HEK293T (cell line): Measurements from ENCODE around the gene POU6F2.

Source experiments
- CTCF ChIA-PET: fragments of 350-600 bp; formaldehyde crosslinking; extraction: SDS; loops from one replicate; lab custom pipeline; 2021; ENCODE audit warnings: antibody characterized with exemption, inconsistent platforms; lab: Yijun Ruan, JAX
- POLR2A ChIA-PET: fragments of 350-600 bp; formaldehyde crosslinking; extraction: SDS; loops from one replicate; lab custom pipeline; 2020; ENCODE audit warnings: antibody characterized with exemption, inconsistent platforms; lab: Yijun Ruan, JAX
- DNase-seq: peaks from one replicate; pipeline ENCODE4 v3.0.0; 2012; ENCODE audit warnings: mixed read lengths; ENCODE audit errors: extremely low spot score
- ARNT ChIP-seq: fragments of 450-650 bp; IDR thresholded peaks from 2 replicates; pipeline ENCODE4 v1.6.1; 2017; ENCODE audit warnings: mild to moderate bottlenecking
- BHLHE40 ChIP-seq: fragments of 450-650 bp; IDR thresholded peaks from 2 replicates; pipeline ENCODE4 v1.6.1; 2016; ENCODE audit warnings: mild to moderate bottlenecking, moderate library complexity, borderline replicate concordance
- CTBP1 ChIP-seq: fragments of 450-650 bp; IDR thresholded peaks from 2 replicates; pipeline ENCODE4 v1.6.1; 2016; ENCODE audit warnings: borderline replicate concordance
- ELF4 ChIP-seq: fragments of 450-650 bp; IDR thresholded peaks from 2 replicates; pipeline ENCODE4 v1.6.1; 2017; ENCODE audit warnings: antibody characterized with exemption
- FOXA1 ChIP-seq: fragments of 450-650 bp; IDR thresholded peaks from 2 replicates; pipeline ENCODE4 v1.6.1; 2016; ENCODE audit warnings: mild to moderate bottlenecking
- FOXK2 ChIP-seq: fragments of 450-650 bp; IDR thresholded peaks from 2 replicates; pipeline ENCODE4 v1.6.1; 2016; ENCODE audit warnings: mild to moderate bottlenecking
- FOXM1 ChIP-seq: fragments of 450-650 bp; IDR thresholded peaks from 2 replicates; pipeline ENCODE4 v1.6.1; 2017; ENCODE audit warnings: mild to moderate bottlenecking, borderline replicate concordance
- HDGF ChIP-seq: fragments of 450-650 bp; IDR thresholded peaks from 2 replicates; pipeline ENCODE4 v1.6.1; 2017; ENCODE audit warnings: antibody characterized with exemption, borderline replicate concordance
- L3MBTL2 ChIP-seq: fragments of 450-650 bp; conservative IDR thresholded peaks from 2 replicates; pipeline ENCODE4 v1.6.1; 2016; ENCODE audit warnings: mild to moderate bottlenecking
- LEF1 ChIP-seq: fragments of 450-650 bp; IDR thresholded peaks from 2 replicates; pipeline ENCODE4 v1.6.1; 2017; ENCODE audit warnings: mild to moderate bottlenecking, borderline replicate concordance
- NFRKB ChIP-seq: fragments of 450-650 bp; IDR thresholded peaks from 2 replicates; pipeline ENCODE4 v1.6.1; 2016; ENCODE audit warnings: mild to moderate bottlenecking, moderate library complexity
- PKNOX1 ChIP-seq: fragments of 450-650 bp; IDR thresholded peaks from 2 replicates; pipeline ENCODE4 v1.6.1; 2016
- SP1 ChIP-seq: fragments of 450-650 bp; IDR thresholded peaks from 2 replicates; pipeline ENCODE4 v1.6.1; 2017
- SUZ12 ChIP-seq: fragments of 450-650 bp; IDR thresholded peaks from 2 replicates; pipeline ENCODE4 v1.6.1; 2016; ENCODE audit warnings: mild to moderate bottlenecking
- TARDBP ChIP-seq: fragments of 450-650 bp; IDR thresholded peaks from 2 replicates; pipeline ENCODE4 v1.6.1; 2016
- ZNF384 ChIP-seq: fragments of 450-650 bp; IDR thresholded peaks from 2 replicates; pipeline ENCODE4 v1.6.1; 2016

The POU6F2 gene

DNA sequence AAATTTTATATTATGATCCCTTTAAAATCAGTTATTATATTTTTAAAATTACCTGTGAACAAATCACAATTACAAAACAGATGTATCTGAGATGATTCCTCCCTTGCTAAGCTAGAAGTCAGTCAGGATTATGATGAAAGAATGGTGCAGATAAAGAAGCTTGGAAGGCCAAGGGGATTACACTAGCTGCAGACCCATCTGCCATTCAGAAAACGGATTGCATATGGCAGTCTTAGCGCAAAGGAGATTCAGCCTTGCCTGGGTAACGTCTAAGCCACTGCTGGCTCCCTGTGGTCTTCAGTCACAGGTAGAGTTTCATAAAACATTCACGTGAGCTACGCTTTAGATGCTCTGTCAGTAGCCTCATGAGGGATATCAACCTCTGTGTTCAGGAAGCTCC, 222.2 kb downstream of the POU6F2 start:
- POLR2A ChIA-PET = interaction anchor here (0.9 kb wide), 1 partner anchor 115 kb away, joined by 3 read pairs; no protein-coding TSS in a partner anchor
- CTCF ChIA-PET = no interaction called here
- TF ChIP-seq NFRKB (no peak), FOXM1 (no peak), FOXA1 (no peak), ELF4 (no peak), SUZ12 (no peak), SP1 (no peak), ARNT (no peak), ZNF384 (no peak), HDGF (no peak), TARDBP (no peak), L3MBTL2 (no peak), FOXK2 (no peak), CTBP1 (no peak), PKNOX1 (no peak), LEF1 (no peak), BHLHE40 (no peak)
- no peak for DNase-seq

GRCh38 chr7:39202041-39202440, 224.3 kb downstream of the POU6F2 start:
- TF ChIP-seq FOXA1 = no peak
- TF ChIP-seq ELF4 = no peak
- TF ChIP-seq HDGF = no peak
- no peak for TF ChIP-seq ZNF384
- no peak for TF ChIP-seq NFRKB
- TF ChIP-seq PKNOX1 = no peak
- TF ChIP-seq SUZ12 = no peak
- TF ChIP-seq SP1 = no peak
- no peak for TF ChIP-seq TARDBP
- no peak for TF ChIP-seq LEF1
- no peak for TF ChIP-seq FOXK2
- TF ChIP-seq CTBP1 = no peak
- TF ChIP-seq FOXM1 = no peak
- no peak for TF ChIP-seq BHLHE40
- POLR2A ChIA-PET = no interaction called here
- no peak for DNase-seq
- CTCF ChIA-PET = no interaction called here

GRCh38 chr7:39210362-39210761, 232.7 kb downstream of the POU6F2 start:
- DNase-seq = no peak
- CTCF ChIA-PET = no interaction called here
- TF ChIP-seq HDGF (no peak), PKNOX1 (no peak), L3MBTL2 (no peak), TARDBP (no peak), FOXM1 (no peak), SUZ12 (no peak), ARNT (no peak), CTBP1 (no peak), ELF4 (no peak)
- POLR2A ChIA-PET = no interaction called here

GRCh38 chr7:39211581-39211980, 233.9 kb downstream of the POU6F2 start:
- CTCF ChIA-PET = no interaction called here
- no peak for DNase-seq
- TF ChIP-seq L3MBTL2 = no peak
- TF ChIP-seq PKNOX1 = no peak
- POLR2A ChIA-PET = no interaction called here

- no peak for TF ChIP-seq LEF1
- no peak for TF ChIP-seq SP1
- no peak for TF ChIP-seq FOXK2
- TF ChIP-seq ARNT = no peak
- TF ChIP-seq ELF4 = no peak
- TF ChIP-seq FOXA1 = no peak
- TF ChIP-seq CTBP1 = no peak
- TF ChIP-seq TARDBP = no peak
- TF ChIP-seq BHLHE40 = no peak
- TF ChIP-seq L3MBTL2 = no peak
- TF ChIP-seq FOXM1 = no peak
- no peak for TF ChIP-seq SUZ12
- no peak for TF ChIP-seq HDGF
- DNase-seq = no peak
- ChIA-PET CTCF (no interaction called here), POLR2A (no interaction called here)
Measured at GRCh38 chr7:39212876-39213275, 235.2 kb downstream of the POU6F2 start.

DNA sequence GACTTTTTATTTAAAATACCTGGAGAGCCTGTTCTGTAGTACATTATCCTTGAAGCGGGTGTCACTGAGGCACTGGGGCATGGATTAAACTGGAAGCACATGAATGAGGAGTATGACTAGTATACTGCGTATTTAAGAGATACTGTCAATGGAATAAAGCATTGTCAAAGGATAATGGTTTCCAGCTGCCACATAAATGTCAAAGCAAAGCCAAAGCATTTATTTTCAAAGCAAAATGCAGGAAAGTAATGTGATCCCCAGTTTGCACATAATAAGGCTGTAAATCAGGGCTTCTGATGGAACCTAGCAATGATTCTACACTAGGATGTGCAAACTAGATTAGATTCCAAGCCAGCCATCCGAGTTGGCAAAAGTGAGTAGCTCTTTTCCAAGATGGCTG, 240.1 kb downstream of the POU6F2 start:
- no peak for TF ChIP-seq NFRKB
- no peak for TF ChIP-seq PKNOX1
- TF ChIP-seq HDGF = no peak
- TF ChIP-seq BHLHE40 = no peak
- TF ChIP-seq CTBP1 = no peak
- TF ChIP-seq LEF1 = no peak
- no peak for TF ChIP-seq ZNF384
- TF ChIP-seq SUZ12 = no peak
- TF ChIP-seq SP1 = no peak
- TF ChIP-seq L3MBTL2 = no peak
- no peak for TF ChIP-seq ARNT
- TF ChIP-seq FOXM1 = no peak
- ChIA-PET POLR2A (no interaction called here), CTCF (no interaction called here)
- no peak for DNase-seq
